Measurements from ENCODE around the gene INPP4B.

DNA sequence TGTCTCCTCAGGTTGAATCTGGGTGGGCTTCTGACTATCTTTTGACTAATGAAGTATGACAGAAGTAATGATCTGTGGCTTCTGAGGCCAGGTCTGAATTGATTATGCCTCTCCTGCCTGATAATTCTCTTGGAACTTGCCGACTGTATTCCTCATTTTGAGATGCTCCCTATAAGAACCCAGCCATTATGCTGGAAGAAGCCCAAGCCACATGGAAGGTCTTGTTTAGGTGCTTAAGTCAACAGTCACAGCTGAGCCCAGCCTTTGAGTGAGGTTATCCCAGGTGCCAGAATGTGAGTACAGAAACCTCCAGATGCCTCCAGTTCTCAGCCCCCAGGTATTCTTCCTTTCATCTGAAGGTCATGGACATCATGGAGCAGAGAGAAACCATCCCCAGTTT is 753.2 kb downstream of the INPP4B start:
- TF ChIP-seq, protein P1, sequence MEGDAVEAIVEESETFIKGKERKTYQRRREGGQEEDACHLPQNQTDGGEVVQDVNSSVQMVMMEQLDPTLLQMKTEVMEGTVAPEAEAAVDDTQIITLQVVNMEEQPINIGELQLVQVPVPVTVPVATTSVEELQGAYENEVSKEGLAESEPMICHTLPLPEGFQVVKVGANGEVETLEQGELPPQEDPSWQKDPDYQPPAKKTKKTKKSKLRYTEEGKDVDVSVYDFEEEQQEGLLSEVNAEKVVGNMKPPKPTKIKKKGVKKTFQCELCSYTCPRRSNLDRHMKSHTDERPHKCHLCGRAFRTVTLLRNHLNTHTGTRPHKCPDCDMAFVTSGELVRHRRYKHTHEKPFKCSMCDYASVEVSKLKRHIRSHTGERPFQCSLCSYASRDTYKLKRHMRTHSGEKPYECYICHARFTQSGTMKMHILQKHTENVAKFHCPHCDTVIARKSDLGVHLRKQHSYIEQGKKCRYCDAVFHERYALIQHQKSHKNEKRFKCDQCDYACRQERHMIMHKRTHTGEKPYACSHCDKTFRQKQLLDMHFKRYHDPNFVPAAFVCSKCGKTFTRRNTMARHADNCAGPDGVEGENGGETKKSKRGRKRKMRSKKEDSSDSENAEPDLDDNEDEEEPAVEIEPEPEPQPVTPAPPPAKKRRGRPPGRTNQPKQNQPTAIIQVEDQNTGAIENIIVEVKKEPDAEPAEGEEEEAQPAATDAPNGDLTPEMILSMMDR (IDR thresholded peaks at IDR 0.05; ENCODE audit: low read length): no peak
- TF ChIP-seq EZH2 (IDR thresholded peaks at IDR 0.05; ENCODE audit: borderline replicate concordance, low read length): no peak
